ENCODE data around the gene P2RX6.
"Not testable (repeated sequence)": the region's sequence is repeated elsewhere in the genome, so short reads cannot be mapped to it uniquely, and the experiment has no call there.

P2RX6 gene

DNA sequence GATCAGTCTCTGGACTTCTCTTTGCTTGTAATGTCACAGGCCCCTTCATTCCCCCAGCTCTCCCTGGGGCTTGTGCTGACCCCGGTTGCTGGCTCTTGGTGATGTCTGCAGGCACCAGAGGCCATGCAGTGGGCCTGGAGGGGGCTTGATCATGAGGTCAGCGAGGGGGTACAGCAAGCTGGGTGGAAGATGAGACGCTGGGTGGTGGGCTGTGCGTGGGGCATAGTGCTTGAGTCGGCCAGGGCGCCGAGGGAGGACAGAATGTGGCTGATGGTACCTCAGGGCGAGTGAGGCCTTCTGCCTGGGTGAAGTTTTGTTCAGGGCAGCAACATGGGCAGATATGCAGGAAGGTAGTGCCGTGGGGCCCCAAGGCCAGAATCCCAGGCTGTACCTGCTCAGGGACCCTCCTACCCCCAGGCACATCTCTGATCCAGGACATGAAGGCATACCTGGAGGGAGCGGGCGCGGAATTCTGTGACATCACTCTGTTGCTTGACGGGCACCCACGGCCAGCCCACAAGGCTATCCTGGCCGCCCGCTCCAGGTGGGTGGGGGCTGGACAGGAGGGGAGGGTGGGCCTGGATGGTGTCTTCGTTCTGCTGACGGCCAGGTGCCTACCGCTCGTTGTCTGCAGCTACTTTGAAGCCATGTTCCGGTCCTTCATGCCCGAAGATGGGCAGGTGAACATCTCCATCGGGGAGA lies 19.5 kb upstream of the P2RX6 start:
- DNase-seq, result no peak

GRCh38 chr22:20996031-20996410 lies 18.9 kb upstream of the P2RX6 start:
- DNase-seq, result no peak

DNA sequence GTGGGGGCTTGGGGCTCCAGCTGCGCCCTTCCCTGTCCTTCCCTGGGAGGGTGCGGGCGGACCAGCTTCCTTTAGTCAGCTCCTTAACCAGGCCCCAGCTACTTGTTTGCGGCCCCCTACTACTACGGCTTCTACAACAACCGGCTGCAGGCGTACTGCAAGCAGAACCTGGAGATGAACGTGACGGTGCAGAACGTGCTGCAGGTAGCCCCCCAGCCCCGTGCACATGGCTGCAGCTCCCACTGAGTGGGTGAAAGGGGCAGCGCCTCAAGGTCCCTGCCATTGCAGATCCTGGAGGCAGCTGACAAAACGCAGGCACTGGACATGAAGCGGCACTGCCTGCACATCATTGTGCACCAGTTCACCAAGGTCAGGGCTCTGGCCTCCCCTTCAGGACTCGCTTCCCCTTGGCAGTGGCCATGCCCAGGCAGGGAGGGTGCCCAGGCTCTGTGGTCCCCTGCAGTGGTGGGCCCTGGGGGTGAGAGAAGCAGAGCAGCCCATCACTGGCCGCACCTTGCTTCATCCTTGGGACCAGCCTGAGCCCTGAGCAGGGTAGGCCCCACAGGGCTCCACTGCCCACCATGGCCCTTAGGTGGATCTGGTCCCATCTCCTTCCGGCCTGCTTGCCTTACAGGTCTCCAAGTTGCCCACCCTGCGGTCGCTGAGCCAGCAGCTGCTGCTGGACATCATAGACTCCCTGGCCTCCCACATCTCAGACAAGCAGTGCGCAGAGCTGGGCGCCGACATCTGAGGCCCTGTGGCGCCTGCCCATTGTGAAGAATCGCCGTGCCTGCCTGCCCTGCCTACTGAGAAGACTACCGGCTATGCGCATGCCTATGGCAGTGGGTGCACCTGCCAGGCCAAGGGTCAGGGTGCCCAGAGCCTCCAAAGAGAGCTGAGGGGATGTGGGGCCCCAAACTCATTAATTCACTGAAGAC lies 18.1 kb upstream of the P2RX6 start:
- DNase-seq, result no peak

- DNase-seq, result no peak
Observed at GRCh38 chr22:20997536-20998257, 17.3 kb upstream of the P2RX6 start.

GRCh38 chr22:20998411-20999336 lies 16.3 kb upstream of the P2RX6 start:
- DNase-seq, result no peak

DNA sequence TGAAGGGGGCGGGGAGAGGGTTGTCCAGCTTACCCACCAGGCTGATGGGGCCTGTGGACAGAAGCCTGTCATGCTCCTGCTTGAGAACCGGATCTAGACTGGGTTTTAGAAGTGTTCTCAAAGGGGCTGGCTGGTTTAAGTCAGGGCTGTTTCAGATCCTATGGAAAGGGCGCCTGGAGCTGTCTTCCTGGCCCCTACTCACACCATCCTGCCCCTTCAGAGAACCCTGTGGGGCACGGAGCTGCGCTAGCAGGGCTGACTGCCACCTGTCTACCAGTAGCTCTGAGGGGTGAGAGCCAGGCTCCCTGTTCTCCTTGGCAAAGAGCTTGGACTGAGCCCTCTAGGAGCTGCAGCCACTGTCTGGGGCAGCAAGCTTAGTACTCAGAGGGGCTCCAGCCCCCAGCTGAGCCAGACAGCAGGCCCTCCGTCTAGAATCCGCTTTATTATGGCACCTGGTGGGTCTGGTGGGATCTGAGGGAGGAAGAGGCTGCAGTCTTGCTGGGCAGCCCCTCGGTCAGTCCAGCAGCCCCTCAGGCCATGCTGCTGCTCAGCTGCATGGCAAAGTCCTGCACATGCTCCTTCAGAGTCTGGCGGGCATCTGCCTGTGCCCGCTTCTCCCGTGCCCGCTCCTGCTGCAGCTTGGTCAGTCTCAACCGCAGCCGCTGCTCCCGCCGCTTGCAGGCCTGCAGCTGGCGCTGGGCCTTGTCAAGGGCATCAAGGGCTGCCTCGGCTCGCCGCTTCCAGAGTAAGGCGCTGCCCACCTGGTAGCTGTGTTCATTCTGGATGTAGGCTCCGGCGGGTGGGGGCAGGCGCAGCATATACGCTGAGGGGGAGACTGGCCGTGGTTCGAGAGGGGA lies 15.4 kb upstream of the P2RX6 start:
- DNase-seq, result no peak

DNA sequence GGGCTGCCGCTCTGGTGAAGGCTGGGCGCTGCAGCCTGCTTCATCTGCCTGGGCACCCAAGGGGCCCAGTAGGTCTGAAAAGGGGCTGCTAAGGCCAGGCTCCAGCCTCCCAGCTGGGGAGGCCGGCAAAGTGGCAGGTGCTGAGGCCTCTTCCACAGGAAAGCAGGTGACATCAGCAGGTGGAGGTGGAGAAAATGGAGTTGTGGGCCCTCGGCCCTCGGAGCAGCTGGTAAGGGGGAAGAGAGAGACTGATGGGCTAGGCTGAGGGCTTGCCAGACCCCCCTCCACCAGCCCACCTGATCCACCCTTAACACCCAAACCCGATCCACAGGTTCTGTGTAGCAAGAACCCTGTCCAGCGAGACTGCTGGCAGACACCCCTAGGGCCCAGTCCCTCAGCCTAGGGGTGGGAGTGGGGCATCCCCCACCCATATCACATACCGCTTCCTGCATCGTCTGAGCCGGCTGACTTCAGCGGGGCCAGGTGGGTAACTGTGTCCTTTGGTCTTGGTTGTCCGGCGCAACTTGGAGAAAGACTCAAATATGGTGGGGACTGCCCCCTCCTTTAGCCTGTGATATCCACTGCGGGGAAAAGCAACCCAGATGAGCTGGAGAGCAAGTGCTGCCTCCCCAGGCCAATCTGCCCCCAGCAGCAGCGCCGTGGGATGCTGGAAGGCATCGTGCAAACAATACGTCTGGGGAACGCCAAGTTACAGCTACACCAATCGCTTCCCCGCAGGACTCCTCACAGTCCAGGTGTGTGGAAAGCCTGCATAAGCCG lies 14.6 kb upstream of the P2RX6 start:
- DNase-seq, result no peak

DNA sequence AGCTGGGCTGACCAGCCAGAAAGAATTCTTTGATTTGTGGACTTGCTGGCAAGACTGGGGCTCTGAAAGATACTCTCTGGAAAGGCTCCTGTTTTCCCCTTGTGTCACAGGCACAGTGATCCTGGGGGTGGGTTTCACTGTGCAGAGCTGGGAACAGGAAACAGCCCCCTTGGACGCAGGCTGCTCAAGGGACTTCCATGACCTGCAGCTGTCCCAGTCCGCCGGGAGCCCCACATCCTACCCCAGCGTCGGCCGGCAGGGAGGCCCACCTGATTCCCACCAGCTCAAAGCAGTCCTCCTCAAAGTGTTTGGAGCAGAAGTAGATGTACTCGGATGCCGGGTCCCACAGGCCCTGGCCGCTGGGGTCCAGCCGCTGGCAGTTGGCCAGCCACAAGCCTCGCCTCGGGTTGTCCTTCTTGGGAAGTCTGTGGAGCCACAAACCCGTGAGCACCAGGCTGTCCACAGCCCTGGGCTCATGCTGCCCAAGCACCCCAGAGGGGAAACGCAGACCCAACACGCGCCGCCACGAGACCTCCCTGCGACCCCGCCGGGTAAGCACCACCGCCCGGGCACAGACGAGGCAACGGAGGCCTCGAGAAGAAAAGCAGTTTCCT lies 13.9 kb upstream of the P2RX6 start:
- DNase-seq, result no peak

GRCh38 chr22:21001601-21002325 lies 13.2 kb upstream of the P2RX6 start, which contains the start of gene THAP7:
THAP7 (minus strand) TSS chr22:21002118; CDS start chr22:21001911, 207 bp downstream.
- DNase-seq, result peak; percentile 70

DNA sequence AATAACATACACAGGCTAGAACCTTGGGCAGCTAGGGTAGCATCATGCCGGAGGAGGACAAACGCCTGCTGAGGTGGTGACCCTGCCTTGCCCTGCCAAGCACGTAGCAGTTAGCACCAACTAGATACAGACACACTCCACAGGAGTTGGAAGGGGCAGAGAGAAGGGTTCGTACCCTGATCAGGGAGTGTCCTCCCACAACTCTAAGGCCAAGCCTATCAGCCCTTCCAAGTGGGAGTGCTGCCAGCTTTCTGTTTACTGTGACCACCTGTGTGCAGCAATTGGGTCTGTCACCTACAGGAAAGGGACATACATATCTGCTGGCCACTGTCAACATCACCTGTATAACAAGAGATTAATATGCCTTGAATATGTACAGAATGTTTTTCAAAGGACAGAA lies 11.2 kb upstream of the P2RX6 start:
- DNase-seq, result no peak

- DNase-seq, result not testable (repeated sequence)
Observed at GRCh38 chr22:21009208-21009607, 5.8 kb upstream of the P2RX6 start.

DNA sequence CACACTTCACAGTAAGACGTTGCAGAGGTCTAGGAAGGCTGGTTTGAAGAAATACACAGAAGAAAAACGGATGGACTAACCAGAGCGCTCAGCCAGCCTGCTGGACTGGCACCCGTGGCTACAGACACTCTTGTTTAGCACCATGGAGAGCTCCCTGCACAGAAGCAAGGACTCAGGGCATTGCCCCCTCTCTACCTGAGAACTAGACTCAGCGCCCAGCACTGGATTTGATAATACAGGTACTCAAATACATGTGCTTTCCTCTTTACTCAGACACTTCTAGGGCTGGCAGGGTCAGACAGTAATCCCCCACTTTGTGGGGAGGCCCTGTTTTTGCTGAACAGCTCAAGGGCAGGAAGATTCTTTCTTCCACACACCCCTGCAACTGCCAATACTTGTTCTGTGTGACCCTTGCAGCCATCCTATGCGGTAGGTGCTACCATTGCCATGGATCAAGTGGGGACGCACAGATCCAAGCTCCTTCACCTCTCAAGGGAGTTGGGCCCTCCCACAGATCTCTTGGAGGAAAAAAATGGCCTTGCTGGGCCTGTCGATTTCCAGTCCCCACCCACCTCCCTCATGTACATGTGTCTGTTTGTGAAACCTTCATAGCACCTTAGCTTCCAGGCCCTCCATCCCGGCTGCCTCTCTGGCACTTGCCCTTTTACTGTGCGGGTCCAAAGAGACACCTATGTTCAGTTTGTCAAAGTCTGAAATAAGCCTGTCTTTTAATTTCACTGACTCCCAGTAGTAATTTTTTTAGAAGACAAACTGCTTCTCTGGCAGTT lies 5.1 kb upstream of the P2RX6 start:
- no peak for DNase-seq

DNA sequence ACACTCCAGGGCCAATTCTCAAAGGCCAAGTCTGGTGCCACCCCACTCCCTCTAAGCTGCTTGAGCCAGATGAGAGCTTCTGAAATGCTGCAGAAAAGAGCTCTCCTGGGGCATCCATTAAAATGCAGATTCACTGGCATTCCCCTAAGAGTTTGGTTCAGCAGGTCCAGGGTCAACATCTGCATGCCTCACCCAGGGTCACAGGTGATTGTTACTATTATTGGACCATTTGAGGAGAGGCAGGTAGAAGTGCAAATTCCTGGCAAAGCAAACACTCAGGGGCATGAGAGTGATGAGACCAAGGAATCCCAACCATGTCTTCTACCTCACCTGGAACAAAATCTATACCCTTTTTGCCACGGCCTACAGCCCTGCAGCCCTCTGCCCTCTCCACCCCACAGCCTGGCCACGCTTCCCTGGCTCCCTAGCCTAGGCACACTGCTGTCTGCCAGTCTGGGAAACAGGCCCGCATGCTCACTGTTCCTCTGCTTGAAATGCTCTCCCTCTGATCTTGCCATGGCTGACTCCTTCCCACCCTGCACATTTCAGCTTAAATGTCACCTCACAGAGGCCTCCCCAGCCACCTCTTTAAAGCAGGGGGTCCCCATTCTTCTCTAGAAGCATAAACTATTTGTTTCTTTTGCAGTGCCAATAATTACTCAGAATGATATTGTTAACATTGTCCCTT lies 4.4 kb upstream of the P2RX6 start:
- DNase-seq, result no peak

DNA sequence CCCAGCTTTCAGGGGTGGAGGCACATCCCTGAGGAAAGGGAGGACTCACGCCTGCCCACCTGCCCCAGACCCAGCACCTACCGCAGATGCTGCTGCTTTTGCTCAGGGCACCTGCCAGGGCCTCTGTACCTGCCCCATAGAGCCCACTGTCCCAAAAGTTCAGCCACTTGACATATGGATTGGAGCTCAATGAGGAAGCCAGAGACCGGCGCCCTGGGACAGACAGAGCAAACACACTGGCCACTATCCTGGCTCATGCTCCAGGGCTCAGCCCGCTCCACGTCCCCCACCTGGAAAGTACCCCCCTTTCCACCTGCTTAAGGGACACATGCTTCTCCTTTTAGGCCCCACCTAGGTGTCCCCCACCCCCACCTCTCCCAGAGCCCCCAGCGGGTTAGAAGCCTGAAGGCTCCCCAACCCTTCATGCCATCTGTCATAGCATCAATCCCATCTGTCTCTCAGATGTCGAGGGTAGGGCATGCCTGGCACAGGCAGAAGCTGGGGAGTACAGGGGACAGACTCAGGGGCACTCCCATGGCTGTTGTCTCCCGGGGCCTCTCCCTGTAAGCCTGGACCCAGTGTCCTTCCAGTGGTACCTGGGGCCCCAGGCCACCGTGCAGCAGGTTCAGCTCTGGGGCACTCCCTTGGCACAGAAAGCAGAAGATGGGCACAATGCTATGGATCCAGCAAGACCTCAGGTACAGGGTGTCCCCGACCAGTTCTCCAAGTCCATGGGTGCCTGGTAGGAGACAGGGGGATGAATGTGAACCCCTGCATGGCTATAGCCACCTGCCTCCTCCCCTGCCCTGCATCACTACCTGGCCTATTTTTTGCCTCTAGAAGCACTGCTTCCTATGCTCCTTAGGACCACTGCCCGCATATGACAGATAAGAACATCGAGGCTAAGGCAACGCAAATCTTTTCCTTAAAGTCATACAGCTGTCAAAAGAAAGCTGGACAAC lies 2.2 kb upstream of the P2RX6 start:
- no peak for DNase-seq

- no peak for DNase-seq
Observed at GRCh38 chr22:21013657-21014201, 1.2 kb upstream of the P2RX6 start.

GRCh38 chr22:21014202-21014725 lies 701 bp upstream of the P2RX6 start:
- peak; percentile 85 for DNase-seq

Measured in NCI-H510A (cell line).